BJ (cell line): Measurements from ENCODE around the gene TXNDC2. TPM values are rescaled to one million over a fixed set of nuclear protein-coding genes. Genes with fewer than 3 reads are reported as not detected.

Experiments
- CTCF ChIA-PET: fragments of 350-600 bp; formaldehyde crosslinking; extraction: SDS; loops from one replicate; lab custom pipeline; 2021; ENCODE audit warnings: antibody characterized with exemption, inconsistent platforms; lab: Yijun Ruan, JAX
- POLR2A ChIA-PET: fragments of 300-600 bp; sonication (Branson Sonifier 250); formaldehyde crosslinking; extraction: SDS; loops from one replicate; lab custom pipeline; 2021; ENCODE audit warnings: antibody characterized with exemption; lab: Charles Lee
- DNase-seq: peaks from one replicate; pipeline ENCODE4 v3.0.0-alpha.2; 2011; ENCODE audit warnings: low read depth
- H3K27me3 ChIP-seq: 2 replicates; pipeline ENCODE4 v1.6.0; 2011; ENCODE audit warnings: low read length; ENCODE audit not compliant: control insufficient read depth, insufficient read depth
- H3K36me3 ChIP-seq: 2 replicates; pipeline ENCODE4 v1.5.1; 2011; ENCODE audit warnings: low read length; ENCODE audit not compliant: control insufficient read depth, insufficient read depth
- H3K4me3 ChIP-seq: 2 replicates; pipeline ENCODE4 v1.5.1; 2011; ENCODE audit warnings: low read depth, mild to moderate bottlenecking, control low read depth, low read length
- polyA plus RNA-seq: library from polyadenylated mRNA; depleted of rRNA; stranded (reverse); fragments of >200 nt; gene quantifications from 2 replicates; pipeline ENCODE4 v1.2.3, GENCODE V29; 2011
- TF ChIP-seq, protein P1 (sequence below): IDR thresholded peaks from 2 replicates; pipeline ENCODE4 v1.5.1; 2011; ENCODE audit warnings: low read depth, mild to moderate bottlenecking, control low read depth, inconsistent platforms, low read length, moderate library complexity; ENCODE audit not compliant: insufficient read depth

TXNDC2 gene
- polyA plus RNA-seq, 1 experiment, result 0.20 TPM

DNA sequence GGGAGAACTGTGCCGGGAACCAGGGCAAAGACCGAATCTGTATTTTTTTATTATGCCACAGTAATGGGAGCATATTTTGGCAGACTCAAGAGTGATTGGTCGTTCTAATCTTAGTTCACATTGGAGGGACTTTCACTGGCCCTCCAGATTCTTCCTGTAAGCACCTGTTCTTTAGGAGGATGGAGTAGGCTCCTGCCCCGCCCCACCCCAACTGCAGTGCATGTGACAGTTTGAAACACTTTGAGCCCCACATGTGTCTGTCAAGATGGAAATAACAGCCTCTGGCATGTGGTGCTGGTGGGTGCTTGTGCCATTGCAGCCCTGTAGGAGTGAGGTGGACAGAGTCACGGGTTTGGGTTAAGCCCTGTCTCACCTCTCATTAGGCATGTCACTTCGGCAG is 43.3 kb upstream of the TXNDC2 start:
- TF ChIP-seq, protein P1, sequence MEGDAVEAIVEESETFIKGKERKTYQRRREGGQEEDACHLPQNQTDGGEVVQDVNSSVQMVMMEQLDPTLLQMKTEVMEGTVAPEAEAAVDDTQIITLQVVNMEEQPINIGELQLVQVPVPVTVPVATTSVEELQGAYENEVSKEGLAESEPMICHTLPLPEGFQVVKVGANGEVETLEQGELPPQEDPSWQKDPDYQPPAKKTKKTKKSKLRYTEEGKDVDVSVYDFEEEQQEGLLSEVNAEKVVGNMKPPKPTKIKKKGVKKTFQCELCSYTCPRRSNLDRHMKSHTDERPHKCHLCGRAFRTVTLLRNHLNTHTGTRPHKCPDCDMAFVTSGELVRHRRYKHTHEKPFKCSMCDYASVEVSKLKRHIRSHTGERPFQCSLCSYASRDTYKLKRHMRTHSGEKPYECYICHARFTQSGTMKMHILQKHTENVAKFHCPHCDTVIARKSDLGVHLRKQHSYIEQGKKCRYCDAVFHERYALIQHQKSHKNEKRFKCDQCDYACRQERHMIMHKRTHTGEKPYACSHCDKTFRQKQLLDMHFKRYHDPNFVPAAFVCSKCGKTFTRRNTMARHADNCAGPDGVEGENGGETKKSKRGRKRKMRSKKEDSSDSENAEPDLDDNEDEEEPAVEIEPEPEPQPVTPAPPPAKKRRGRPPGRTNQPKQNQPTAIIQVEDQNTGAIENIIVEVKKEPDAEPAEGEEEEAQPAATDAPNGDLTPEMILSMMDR, result no peak
- H3K27me3 ChIP-seq, result no peaks in the 10 kb centered on the region
- no peaks in the 10 kb centered on the region; the same call in 1 of the 2 replicates for H3K36me3 ChIP-seq
- ChIA-PET POLR2A (no interaction called here), CTCF (no interaction called here)
- H3K4me3 ChIP-seq, result no peak overlapping the region
- no peak for DNase-seq

DNA sequence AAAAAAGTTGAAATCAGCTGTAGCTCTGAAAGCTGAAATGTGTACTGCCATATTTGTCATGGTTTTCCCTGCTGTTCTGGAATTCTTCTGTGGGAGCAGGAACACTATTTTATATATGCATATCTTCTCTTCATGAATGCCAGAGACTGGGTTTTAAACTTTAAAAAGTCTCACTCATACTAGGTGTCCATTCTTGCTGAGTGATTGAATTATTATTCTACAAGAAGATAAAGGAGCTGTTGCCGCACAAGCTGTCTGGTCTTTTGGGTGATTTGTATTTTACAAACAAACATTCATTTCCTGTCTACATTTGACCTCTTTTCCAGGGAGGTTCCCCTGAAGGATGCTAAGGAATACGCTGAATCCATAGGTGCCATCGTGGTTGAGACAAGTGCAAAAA is 40.5 kb upstream of the TXNDC2 start:
- ChIA-PET POLR2A (no interaction called here), CTCF (interaction anchor here (1.3 kb wide), 1 partner anchor 9 kb away, joined by 3 read pairs; no protein-coding TSS in a partner anchor)
- DNase-seq, result no peak
- Histone ChIP-seq H3K4me3 (no peak overlapping the region), H3K36me3 (no peaks in the 10 kb centered on the region; the same call in 1 of the 2 replicates), H3K27me3 (no peaks in the 10 kb centered on the region)
- TF ChIP-seq, protein P1, result no peak

DNA sequence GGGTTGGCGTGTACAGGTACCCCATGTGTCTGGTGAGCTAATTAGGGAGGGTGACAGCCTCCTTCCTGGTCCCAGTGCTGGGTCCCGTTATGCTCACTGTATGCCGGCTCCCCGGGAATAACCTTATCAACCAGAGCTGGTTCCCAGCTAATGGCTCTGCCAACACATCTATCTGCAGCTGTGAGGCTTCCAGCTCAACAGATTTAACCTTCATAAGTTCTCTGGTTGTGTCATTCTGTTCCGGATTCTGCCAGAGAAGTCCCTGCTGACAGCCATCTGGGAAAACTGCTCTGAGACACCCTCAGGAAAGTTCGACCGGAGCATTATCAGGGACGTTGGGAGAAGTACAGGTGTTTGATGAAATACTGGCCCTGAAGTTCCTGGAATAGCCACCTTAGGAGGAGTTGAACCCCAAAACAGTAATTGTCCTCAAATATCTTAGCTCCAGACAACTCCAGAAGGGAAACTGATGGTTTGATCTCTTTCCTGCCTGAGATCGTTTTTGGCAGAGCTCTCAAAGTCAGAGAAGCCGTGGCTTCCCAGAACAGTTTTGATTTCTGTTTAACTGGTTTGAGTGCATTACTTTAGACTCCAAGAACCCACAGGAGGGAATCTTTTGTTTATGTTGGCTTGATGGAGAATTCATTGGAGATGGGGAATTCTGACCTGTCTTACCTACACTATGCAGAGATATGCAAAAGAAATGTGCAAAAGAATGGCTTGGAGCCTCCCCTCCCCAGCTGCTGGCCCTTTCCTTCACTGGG is 39.4 kb upstream of the TXNDC2 start:
- DNase-seq, result no peak
- H3K36me3 ChIP-seq, result no peaks in the 10 kb centered on the region; the same call in 1 of the 2 replicates
- CTCF ChIA-PET, result interaction anchor here (1.0 to 1.3 kb wide), 2 partner anchors 10 to 106 kb away, joined by 3 read pairs; no protein-coding TSS in a partner anchor
- TF ChIP-seq, protein P1, result no peak
- no peaks in the 10 kb centered on the region for H3K27me3 ChIP-seq
- H3K4me3 ChIP-seq, result no peak overlapping the region
- POLR2A ChIA-PET, result no interaction called here

DNA sequence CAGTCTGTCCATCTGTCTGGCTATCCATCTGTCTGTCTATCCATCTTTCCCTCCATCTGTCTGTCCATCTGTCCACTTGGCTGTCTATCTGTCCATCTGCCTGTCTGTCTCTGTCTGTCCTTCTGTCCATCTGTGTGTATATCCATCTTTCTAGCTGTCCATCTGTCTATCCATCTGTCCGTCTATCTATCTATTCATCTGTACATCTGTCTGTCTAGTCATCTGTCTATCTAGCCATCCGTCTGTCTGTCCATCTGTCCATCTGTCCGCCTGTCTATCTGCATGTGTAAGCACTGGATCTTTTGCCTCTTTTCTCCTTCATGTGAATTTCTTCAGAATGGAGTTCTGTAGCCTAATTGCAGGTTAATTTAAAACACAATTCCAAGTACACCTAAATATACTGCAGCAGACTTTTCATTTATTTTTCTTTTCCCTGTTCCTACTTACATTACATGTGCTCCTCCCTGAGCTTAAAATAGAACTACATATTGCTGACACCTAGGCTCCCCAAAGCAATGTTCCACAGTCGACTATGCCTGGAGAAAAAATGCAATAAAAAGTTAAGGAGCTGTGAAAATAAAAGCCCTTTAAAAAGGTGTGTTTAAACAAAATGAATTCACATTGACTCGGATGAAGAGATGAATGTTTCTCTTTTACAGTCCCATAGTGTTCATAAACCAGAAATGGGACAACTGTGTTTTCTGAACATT is 37.4 kb upstream of the TXNDC2 start:
- no peak for DNase-seq
- no peaks in the 10 kb centered on the region; the same call in 1 of the 2 replicates for H3K36me3 ChIP-seq
- no peaks in the 10 kb centered on the region for H3K27me3 ChIP-seq
- ChIA-PET POLR2A (no interaction called here), CTCF (interaction anchor here (0.8 to 1.7 kb wide), 3 partner anchors 9 to 104 kb away, joined by 3 to 4 read pairs (median 3); no protein-coding TSS in a partner anchor)
- TF ChIP-seq, protein P1, result no peak
- H3K4me3 ChIP-seq, result no peak overlapping the region
